IPS-20b (cell line): ENCODE measurements around the gene POMC.
"Not testable (repeated sequence)": the region's sequence is repeated elsewhere in the genome, so short reads cannot be mapped to it uniquely, and the experiment has no call there.

Experiments
- H3K27ac ChIP-seq: one replicate; pipeline ENCODE4 v1.5.1; 2013; ENCODE audit warnings: low read length
- H3K27me3 ChIP-seq: 2 replicates; pipeline ENCODE4 v1.6.1; 2013; ENCODE audit warnings: mild to moderate bottlenecking, low read length, inconsistent platforms; ENCODE audit not compliant: insufficient read depth
- H3K36me3 ChIP-seq: 2 replicates; pipeline ENCODE4 v1.6.1; 2013; ENCODE audit warnings: low read depth, mild to moderate bottlenecking, inconsistent platforms, low read length, moderate library complexity; ENCODE audit not compliant: insufficient read depth
- H3K4me1 ChIP-seq: 2 replicates; pipeline ENCODE4 v1.6.1; 2013; ENCODE audit warnings: mild to moderate bottlenecking, control low read depth, inconsistent platforms, low read length, moderate library complexity; ENCODE audit not compliant: insufficient read depth
- H3K4me3 ChIP-seq: 2 replicates; pipeline ENCODE4 v1.5.1; 2013; ENCODE audit warnings: mild to moderate bottlenecking, low read length, inconsistent platforms
- H3K9ac ChIP-seq: 2 replicates; pipeline ENCODE4 v1.6.1; 2013; ENCODE audit warnings: low read depth, mild to moderate bottlenecking, inconsistent platforms, low read length, moderate library complexity
- H3K9me3 ChIP-seq: 2 replicates; pipeline ENCODE4 v1.6.1; 2013; ENCODE audit warnings: mild to moderate bottlenecking, low read depth, low read length, inconsistent platforms; ENCODE audit not compliant: insufficient read depth

POMC gene

GRCh38 chr2:25155401-25155800 lies 13.0 kb downstream of the POMC start:
- Histone ChIP-seq H3K4me1 (peaks cover 3% of the 10 kb centered on the region; the same call in 1 of the 2 replicates), H3K27ac (no peak overlapping the region), H3K9ac (no peak overlapping the region), H3K4me3 (no peak overlapping the region), H3K27me3 (no peaks in the 10 kb centered on the region), H3K9me3 (no peaks in the 10 kb centered on the region), H3K36me3 (no peaks in the 10 kb centered on the region)

GRCh38 chr2:25151718-25152117 lies 16.7 kb downstream of the POMC start:
- Histone ChIP-seq H3K27ac (no peak overlapping the region), H3K4me3 (no peak overlapping the region), H3K27me3 (no peaks in the 10 kb centered on the region)

GRCh38 chr2:25150993-25151392 lies 17.4 kb downstream of the POMC start:
- not testable (repeated sequence) for H3K27me3 ChIP-seq, H3K27ac ChIP-seq, H3K4me1 ChIP-seq, H3K36me3 ChIP-seq, H3K4me3 ChIP-seq, H3K9me3 ChIP-seq, H3K9ac ChIP-seq

More at GRCh38 chr2:25151718-25152117, 16.7 kb downstream of the POMC start:
- Histone ChIP-seq H3K4me1 (no peaks in the 10 kb centered on the region), H3K9ac (no peak overlapping the region), H3K9me3 (no peaks in the 10 kb centered on the region), H3K36me3 (no peaks in the 10 kb centered on the region)

- no peak overlapping the region for H3K4me3 ChIP-seq
- no peaks in the 10 kb centered on the region for H3K4me1 ChIP-seq
- H3K27ac ChIP-seq = no peak overlapping the region
- peaks cover 5% of the 10 kb centered on the region; the same call in 1 of the 2 replicates for H3K36me3 ChIP-seq
- H3K9me3 ChIP-seq = no peaks in the 10 kb centered on the region
- H3K27me3 ChIP-seq = no peaks in the 10 kb centered on the region
- H3K9ac ChIP-seq = no peak overlapping the region
Measured at GRCh38 chr2:25149646-25150045, 18.7 kb downstream of the POMC start.

GRCh38 chr2:25146896-25147295 lies 21.5 kb downstream of the POMC start:
- Histone ChIP-seq H3K36me3 (peaks cover 5% of the 10 kb centered on the region), H3K27ac (no peak overlapping the region), H3K4me1 (no peaks in the 10 kb centered on the region), H3K9ac (no peak overlapping the region), H3K4me3 (no peak overlapping the region), H3K9me3 (no peaks in the 10 kb centered on the region), H3K27me3 (no peaks in the 10 kb centered on the region)

GRCh38 chr2:25145803-25146202 lies 22.6 kb downstream of the POMC start:
- H3K27ac ChIP-seq = no peak overlapping the region
- no peaks in the 10 kb centered on the region for H3K27me3 ChIP-seq
- no peak overlapping the region for H3K4me3 ChIP-seq
- no peaks in the 10 kb centered on the region for H3K9me3 ChIP-seq
- H3K36me3 ChIP-seq = peaks cover 5% of the 10 kb centered on the region
- H3K4me1 ChIP-seq = no peaks in the 10 kb centered on the region
- no peak overlapping the region for H3K9ac ChIP-seq

GRCh38 chr2:25141120-25141519 lies 27.3 kb downstream of the POMC start:
- H3K36me3 ChIP-seq = peaks cover 5% of the 10 kb centered on the region; the same call in 1 of the 2 replicates
- H3K4me3 ChIP-seq = no peak overlapping the region

GRCh38 chr2:25140535-25140934 lies 27.8 kb downstream of the POMC start:
- not testable (repeated sequence) for H3K9me3 ChIP-seq, H3K4me3 ChIP-seq, H3K4me1 ChIP-seq, H3K27me3 ChIP-seq, H3K36me3 ChIP-seq, H3K9ac ChIP-seq, H3K27ac ChIP-seq

More at GRCh38 chr2:25141120-25141519, 27.3 kb downstream of the POMC start:
- Histone ChIP-seq H3K27me3 (no peaks in the 10 kb centered on the region), H3K9ac (no peak overlapping the region), H3K27ac (no peak overlapping the region), H3K4me1 (no peaks in the 10 kb centered on the region), H3K9me3 (no peaks in the 10 kb centered on the region)

- H3K9me3 ChIP-seq = no peaks in the 10 kb centered on the region
- H3K27ac ChIP-seq = no peak overlapping the region
- no peak overlapping the region for H3K4me3 ChIP-seq
- no peaks in the 10 kb centered on the region; the same call in 1 of the 2 replicates for H3K27me3 ChIP-seq
- H3K4me1 ChIP-seq = no peaks in the 10 kb centered on the region
- no peak overlapping the region for H3K9ac ChIP-seq
- peaks cover 16% of the 10 kb centered on the region for H3K36me3 ChIP-seq
Measured at GRCh38 chr2:25132693-25133092, 35.7 kb downstream of the POMC start.

GRCh38 chr2:25132299-25132635 lies 36.1 kb downstream of the POMC start:
- Histone ChIP-seq H3K27me3 (no peaks in the 10 kb centered on the region; the same call in 1 of the 2 replicates), H3K4me1 (no peaks in the 10 kb centered on the region), H3K4me3 (no peak overlapping the region), H3K9ac (no peak overlapping the region), H3K36me3 (peaks cover 14% of the 10 kb centered on the region), H3K27ac (no peak overlapping the region), H3K9me3 (no peaks in the 10 kb centered on the region)

GRCh38 chr2:25131567-25132298 lies 36.6 kb downstream of the POMC start:
- H3K36me3 ChIP-seq = peaks cover 10% of the 10 kb centered on the region
- no peaks in the 10 kb centered on the region for H3K4me1 ChIP-seq
- no peak overlapping the region for H3K27ac ChIP-seq
- no peak overlapping the region; the same call in 1 of the 2 replicates for H3K4me3 ChIP-seq
- no peak overlapping the region for H3K9ac ChIP-seq
- no peaks in the 10 kb centered on the region; the same call in 1 of the 2 replicates for H3K27me3 ChIP-seq
- no peaks in the 10 kb centered on the region for H3K9me3 ChIP-seq

- H3K4me1 ChIP-seq = no peaks in the 10 kb centered on the region
- H3K9me3 ChIP-seq = no peaks in the 10 kb centered on the region
- H3K4me3 ChIP-seq = no peak overlapping the region
- no peak overlapping the region for H3K9ac ChIP-seq
- peaks cover 10% of the 10 kb centered on the region for H3K36me3 ChIP-seq
- no peak overlapping the region for H3K27ac ChIP-seq
- H3K27me3 ChIP-seq = no peaks in the 10 kb centered on the region; the same call in 1 of the 2 replicates
Measured at GRCh38 chr2:25131253-25131566, 37.2 kb downstream of the POMC start.
